B cell (primary cell): ENCODE measurements around the gene CCDC136. TPM values are rescaled to one million over a fixed set of nuclear protein-coding genes. Genes with fewer than 3 reads are reported as not detected.

Source experiments
- ATAC-seq: fragments of 200-7000 bp; cut with Tn5 transposase; one replicate; pipeline ENCODE4 v1.10.0; 2021; ENCODE audit warnings: low read depth, mild to moderate bottlenecking, moderate number of reproducible peaks, moderate library complexity
- CTCF ChIA-PET: fragments of 350-600 bp; sonication (Branson Sonifier 250); formaldehyde crosslinking; loops from one replicate; lab custom pipeline; 2021; ENCODE audit warnings: antibody characterized with exemption, inconsistent platforms; lab: Charles Lee
- POLR2A ChIA-PET: fragments of 350-600 bp; sonication (Branson Sonifier 250); formaldehyde crosslinking; loops from one replicate; lab custom pipeline; 2021; ENCODE audit warnings: antibody characterized with exemption; lab: Charles Lee
- DNase-seq: peaks from one replicate; pipeline ENCODE4 v3.0.0; 2013
- H2AFZ ChIP-seq: 2 replicates; pipeline ENCODE4 v1.6.1; 2012; ENCODE audit warnings: mild to moderate bottlenecking, low read depth, low read length; ENCODE audit not compliant: insufficient read depth, poor library complexity, severe bottlenecking
- H3K27ac ChIP-seq, 2 donors: 1 replicate in 1 of 2; 2 replicates in 1 of 2; pipeline ENCODE4 v1.5.1; 2012 to 2013; ENCODE audit warnings: low read length in 2 of 2, mild to moderate bottlenecking in 2 of 2, moderate library complexity in 1 of 2
- H3K27me3 ChIP-seq, 4 experiments: fragments of 200-600 bp in 1 of 4; sonication (generic) in 1 of 4; replicated peaks in 1 of 4; 1 replicate in 2 of 4; 2 replicates in 2 of 4; pipeline versions ENCODE4 v1.6.1 to v1.7.0; 2013 to 2016; ENCODE audit warnings: low read length in 3 of 4, mild to moderate bottlenecking in 2 of 4, mixed read lengths in 1 of 4, moderate library complexity in 1 of 4; ENCODE audit not compliant: insufficient read depth in 4 of 4, control insufficient read depth in 3 of 4; ENCODE audit errors: control extremely low read depth in 1 of 4
- H3K36me3 ChIP-seq, 2 experiments: replicated peaks in 1 of 2; 1 replicate in 1 of 2; 2 replicates in 1 of 2; pipeline versions ENCODE4 v1.6.1 to v1.7.1; 2013; ENCODE audit warnings: low read length in 1 of 2; ENCODE audit not compliant: insufficient read depth in 2 of 2, control insufficient read depth in 1 of 2; ENCODE audit errors: control extremely low read depth in 1 of 2, extremely low read depth in 1 of 2
- H3K4me1 ChIP-seq, 2 donors: fragments of 200-600 bp in 1 of 2; sonication (generic) in 1 of 2; 1 replicate in 1 of 2; 2 replicates in 1 of 2; pipeline versions ENCODE4 v1.5.1 to v1.6.1; 2013 to 2017; ENCODE audit warnings: low read length in 2 of 2; ENCODE audit not compliant: control insufficient read depth in 2 of 2, insufficient read depth in 2 of 2
- H3K4me2 ChIP-seq: replicated peaks from 2 replicates; pipeline ENCODE3; 2012; ENCODE audit warnings: mild to moderate bottlenecking, low read depth, low read length; ENCODE audit not compliant: poor library complexity, severe bottlenecking
- H3K4me3 ChIP-seq, 5 experiments: fragments of 200-600 bp in 1 of 5; sonication (generic) in 1 of 5; 1 replicate in 3 of 5; 2 replicates in 2 of 5; pipeline versions ENCODE4 v1.5.1 to v1.7.0; 2011 to 2016; ENCODE audit warnings: low read length in 4 of 5, mild to moderate bottlenecking in 4 of 5, low read depth in 2 of 5, control low read depth in 1 of 5, moderate library complexity in 1 of 5; ENCODE audit not compliant: insufficient read depth in 1 of 5; ENCODE audit errors: control extremely low read depth in 1 of 5, extremely low read depth in 1 of 5
- H3K79me2 ChIP-seq: fragments of 200-600 bp; sonication (generic); one replicate; pipeline ENCODE4 v1.6.0; 2016; ENCODE audit warnings: low read length; ENCODE audit not compliant: control insufficient read depth, insufficient read depth
- H3K9ac ChIP-seq: fragments of 200-600 bp; sonication (generic); 2 replicates; pipeline ENCODE4 v1.6.1; 2017; ENCODE audit warnings: mild to moderate bottlenecking, low read length, moderate library complexity
- H3K9me3 ChIP-seq, 3 donors: one replicate each; pipeline versions ENCODE4 v1.6.1 to v1.7.1; 2013; ENCODE audit warnings: low read length in 2 of 3; ENCODE audit not compliant: control insufficient read depth in 2 of 3, insufficient read depth in 1 of 3; ENCODE audit errors: control extremely low read depth in 1 of 3
- H4K20me1 ChIP-seq: 2 replicates; pipeline ENCODE4 v1.6.0; 2012; ENCODE audit warnings: mild to moderate bottlenecking, low read length; ENCODE audit not compliant: insufficient read depth, control insufficient read depth, poor library complexity, severe bottlenecking
- H3K27ac Mint-ChIP-seq: one replicate; pipeline ENCODE4 v1.8.0; 2021; ENCODE audit warnings: mixed read lengths
- H3K27me3 Mint-ChIP-seq: one replicate; pipeline ENCODE4 v1.8.0; 2021; ENCODE audit warnings: mixed read lengths
- H3K4me1 Mint-ChIP-seq: one replicate; pipeline ENCODE4 v1.8.0; 2021; ENCODE audit warnings: mixed read lengths
- H3K4me3 Mint-ChIP-seq: one replicate; pipeline ENCODE4 v1.8.0; 2021; ENCODE audit warnings: mixed read lengths
- H3K9me3 Mint-ChIP-seq: one replicate; pipeline ENCODE4 v1.8.0; 2022; ENCODE audit warnings: mixed read lengths; ENCODE audit not compliant: insufficient read depth
- CTCF ChIP-seq: fragments of 200-600 bp; IDR thresholded peaks from one replicate; pipeline ENCODE4 v1.8.0; 2022; ENCODE audit warnings: antibody characterized with exemption, mild to moderate bottlenecking
- EZH2 ChIP-seq: IDR thresholded peaks from 2 replicates; pipeline ENCODE4 v1.6.1; 2012; ENCODE audit warnings: borderline replicate concordance, low read depth, mild to moderate bottlenecking, moderate library complexity, low read length; ENCODE audit not compliant: insufficient read depth, poor library complexity, severe bottlenecking
- WGBS: methylation state at CpG from one replicate; pipeline ENCODE4 v1.1.5; 2013; ENCODE audit warnings: missing lambda C conversion rate; ENCODE audit not compliant: insufficient coverage; 5-methylcytosine and 5-hydroxymethylcytosine counted together
- intact Hi-C: fragments of 100-400 bp; cut with micrococcal nuclease; formaldehyde crosslinking; loops from one replicate; pipeline ENCODE4 v1.10.0; 2022
- polyA plus RNA-seq: library from polyadenylated mRNA; depleted of rRNA; stranded (reverse); fragments of >200 nt; gene quantifications from 2 replicates; pipeline ENCODE4 v1.2.3, GENCODE V29; 2012
- total RNA-seq, 2 donors: library from RNA; stranded (reverse); fragments of 120-200 nt in 1 of 2; gene quantifications; 1 replicate in 1 of 2; 2 replicates in 1 of 2; pipeline versions ENCODE4 v1.2.3 to v1.2.4, GENCODE V29; 2013 to 2022

CCDC136 gene
- total and polyA plus RNA-seq, 2 donors (not counting 1 experiment from before 2014, with no cell fraction given), result 2.2 to 13.9 TPM

DNA sequence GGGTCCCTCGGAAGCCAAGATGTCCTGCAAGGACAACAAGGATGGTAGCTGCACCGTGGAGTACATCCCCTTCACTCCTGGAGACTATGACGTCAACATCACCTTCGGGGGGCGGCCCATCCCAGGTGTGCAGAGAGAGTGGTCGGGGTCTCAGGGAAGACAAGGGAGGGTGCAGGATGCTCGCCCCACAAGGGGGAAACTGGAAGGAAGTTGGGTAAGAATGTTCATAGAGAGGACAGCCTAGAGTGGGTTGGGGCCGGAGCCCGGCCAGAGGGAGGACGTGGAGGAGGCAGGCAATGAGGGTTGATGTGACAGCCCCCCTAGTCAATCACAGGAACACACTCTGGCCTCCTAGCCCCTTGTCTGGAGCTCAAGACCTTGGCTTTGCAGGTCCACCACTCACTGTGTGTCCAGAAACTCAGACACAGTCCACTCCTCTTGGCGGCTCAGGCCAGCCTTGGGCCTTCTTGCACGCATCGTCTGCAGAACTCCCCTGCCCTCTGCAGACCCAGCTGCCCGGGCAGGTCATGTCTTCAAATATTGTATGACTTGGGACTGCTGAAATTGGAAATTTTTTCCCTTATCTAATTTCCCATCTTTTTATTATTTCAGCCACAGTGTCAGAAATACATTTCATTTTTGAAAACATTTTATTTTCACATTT is 55.1 kb downstream of the CCDC136 start:
- TF ChIP-seq CTCF (no peak), EZH2 (no peak)
- Histone ChIP-seq H3K27me3 (no peaks in the 10 kb centered on the region), H3K9me3 (no peaks in the 10 kb centered on the region), H3K4me3 (no peak overlapping the region), H4K20me1 (no peaks in the 10 kb centered on the region), H2AFZ (no peak overlapping the region), H3K4me1 (peaks cover 0 to under 1% of the 10 kb centered on the region in 2 donors), H3K36me3 (no peaks in the 10 kb centered on the region), H3K4me2 (no peak overlapping the region), H3K27ac (no peak overlapping the region), H3K79me2 (no peaks in the 10 kb centered on the region), H3K9ac (no peak overlapping the region)
- Mint-ChIP-seq H3K4me3 (no peak overlapping the region), H3K4me1 (peaks cover 2% of the 10 kb centered on the region), H3K27ac (no peak overlapping the region), H3K27me3 (no peaks in the 10 kb centered on the region), H3K9me3 (no peaks in the 10 kb centered on the region)
- ChIA-PET CTCF (no interaction called here), POLR2A (no interaction called here)
- 94% methylated on average over 10 of the region's 14 CpGs for WGBS
- no peak for ATAC-seq
- DNase-seq, result no peak
- intact Hi-C loops, result no loop called here

DNA sequence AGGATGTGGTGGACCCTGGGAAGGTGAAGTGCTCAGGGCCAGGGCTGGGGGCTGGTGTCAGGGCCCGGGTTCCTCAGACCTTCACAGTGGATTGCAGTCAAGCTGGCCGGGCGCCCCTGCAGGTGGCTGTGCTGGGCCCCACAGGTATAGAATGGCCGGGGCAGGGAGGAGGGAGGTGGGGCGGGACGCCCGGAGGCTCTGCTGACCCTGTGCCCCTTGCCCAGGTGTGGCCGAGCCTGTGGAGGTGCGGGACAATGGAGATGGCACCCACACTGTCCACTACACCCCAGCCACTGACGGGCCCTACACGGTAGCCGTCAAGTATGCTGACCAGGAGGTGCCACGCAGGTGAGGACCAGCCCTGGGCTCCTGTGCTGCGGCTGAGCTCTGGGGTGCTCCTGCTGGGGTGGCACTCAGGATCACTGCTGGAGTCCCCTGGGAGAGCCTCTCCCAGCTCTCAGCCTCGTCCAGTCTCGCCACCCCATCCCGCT is 56.0 kb downstream of the CCDC136 start:
- no peaks in the 10 kb centered on the region for H3K9me3 Mint-ChIP-seq
- Histone ChIP-seq H2AFZ (no peak overlapping the region), H3K9ac (no peak overlapping the region), H3K79me2 (no peaks in the 10 kb centered on the region), H3K27ac (no peak overlapping the region), H3K4me1 (no peaks in the 10 kb centered on the region), H3K36me3 (no peaks in the 10 kb centered on the region), H3K4me2 (no peak overlapping the region), H3K27me3 (no peaks in the 10 kb centered on the region), H3K4me3 (no peak overlapping the region), H4K20me1 (no peaks in the 10 kb centered on the region), H3K9me3 (no peaks in the 10 kb centered on the region)
- no peak for ATAC-seq
- CTCF ChIA-PET, result no interaction called here
- no peaks in the 10 kb centered on the region for H3K27me3 Mint-ChIP-seq
- intact Hi-C loops, result no loop called here
- WGBS, result 94% methylated on average over 17 of the region's 17 CpGs
- H3K4me3 Mint-ChIP-seq, result no peak overlapping the region
- no peak for TF ChIP-seq CTCF
- TF ChIP-seq EZH2, result no peak
- no peak for DNase-seq
- no peak overlapping the region for H3K27ac Mint-ChIP-seq
- H3K4me1 Mint-ChIP-seq, result no peaks in the 10 kb centered on the region
- POLR2A ChIA-PET, result no interaction called here
